B cell (primary cell): ENCODE results near the gene HPS6.
"Not testable (repeated sequence)": the region's sequence is repeated elsewhere in the genome, so short reads cannot be mapped to it uniquely, and the experiment has no call there.

ENCODE experiments used
- CTCF ChIP-seq: fragments of 200-600 bp; IDR thresholded peaks from one replicate; pipeline ENCODE4 v1.8.0; 2022; ENCODE audit warnings: antibody characterized with exemption, mild to moderate bottlenecking
- EZH2 ChIP-seq: IDR thresholded peaks from 2 replicates; pipeline ENCODE4 v1.6.1; 2012; ENCODE audit warnings: borderline replicate concordance, low read depth, mild to moderate bottlenecking, moderate library complexity, low read length; ENCODE audit not compliant: insufficient read depth, poor library complexity, severe bottlenecking

- not testable (repeated sequence) for TF ChIP-seq CTCF, EZH2
Measured at GRCh38 chr10:102035807-102036206, 29.3 kb upstream of the HPS6 start.
